ENCODE data around the gene CCDC175.

DNA sequence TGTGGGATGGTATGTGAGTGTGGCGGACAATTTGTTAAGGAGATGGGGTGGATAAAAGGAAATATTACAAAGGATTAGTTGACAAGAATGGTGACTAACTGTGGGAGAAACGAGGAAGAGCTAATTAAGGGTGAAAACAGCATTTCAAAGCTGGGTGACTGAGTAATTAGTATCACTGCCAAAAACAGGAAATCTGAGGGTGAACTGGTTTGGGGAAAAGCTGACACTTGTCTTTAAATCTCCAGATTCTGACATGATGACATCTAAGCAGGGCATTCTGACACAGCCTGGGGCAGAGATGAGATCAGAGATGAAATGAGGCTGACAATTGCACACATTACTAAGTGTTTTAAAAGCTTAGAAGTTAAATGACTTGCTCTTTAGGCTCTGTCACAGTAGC, 42.4 kb upstream of the CCDC175 start:
- TF ChIP-seq, protein P1, sequence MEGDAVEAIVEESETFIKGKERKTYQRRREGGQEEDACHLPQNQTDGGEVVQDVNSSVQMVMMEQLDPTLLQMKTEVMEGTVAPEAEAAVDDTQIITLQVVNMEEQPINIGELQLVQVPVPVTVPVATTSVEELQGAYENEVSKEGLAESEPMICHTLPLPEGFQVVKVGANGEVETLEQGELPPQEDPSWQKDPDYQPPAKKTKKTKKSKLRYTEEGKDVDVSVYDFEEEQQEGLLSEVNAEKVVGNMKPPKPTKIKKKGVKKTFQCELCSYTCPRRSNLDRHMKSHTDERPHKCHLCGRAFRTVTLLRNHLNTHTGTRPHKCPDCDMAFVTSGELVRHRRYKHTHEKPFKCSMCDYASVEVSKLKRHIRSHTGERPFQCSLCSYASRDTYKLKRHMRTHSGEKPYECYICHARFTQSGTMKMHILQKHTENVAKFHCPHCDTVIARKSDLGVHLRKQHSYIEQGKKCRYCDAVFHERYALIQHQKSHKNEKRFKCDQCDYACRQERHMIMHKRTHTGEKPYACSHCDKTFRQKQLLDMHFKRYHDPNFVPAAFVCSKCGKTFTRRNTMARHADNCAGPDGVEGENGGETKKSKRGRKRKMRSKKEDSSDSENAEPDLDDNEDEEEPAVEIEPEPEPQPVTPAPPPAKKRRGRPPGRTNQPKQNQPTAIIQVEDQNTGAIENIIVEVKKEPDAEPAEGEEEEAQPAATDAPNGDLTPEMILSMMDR (conservative IDR thresholded peaks at IDR 0.05; ENCODE audit: low read length) = no peak
- no peak for TF ChIP-seq EZH2phosphoT487 (IDR thresholded peaks at IDR 0.05; ENCODE audit: borderline replicate concordance, low read depth, low read length)
